K562 (cell line): ENCODE results near the gene SEC14L1. TPM values are rescaled to one million over a fixed set of nuclear protein-coding genes. Genes with fewer than 3 reads are reported as not detected.
A peak's percentile ranks its signal among the peaks of the same experiment; 100 is the strongest.

Experiments
- ARID1B ChIP-seq: fragments of 450-650 bp; IDR thresholded peaks from 2 replicates; pipeline ENCODE4 v1.6.1; 2016; ENCODE audit warnings: antibody characterized with exemption, mild to moderate bottlenecking, inconsistent platforms
- CBFA2T3 ChIP-seq: fragments of 450-650 bp; IDR thresholded peaks from 2 replicates; pipeline ENCODE4 v1.6.1; 2017
- HDAC2 ChIP-seq: fragments of 450-650 bp; IDR thresholded peaks from 2 replicates; pipeline ENCODE4 v1.6.1; 2016; ENCODE audit warnings: mild to moderate bottlenecking
- HOXB6 ChIP-seq: fragments of 250-450 bp; sonication (Bioruptor Pico); IDR thresholded peaks from 2 replicates; pipeline ENCODE4 v1.5.1; 2022; ENCODE audit warnings: mild to moderate bottlenecking, borderline replicate concordance
- MTA3 ChIP-seq: fragments of 450-650 bp; formaldehyde crosslinking; IDR thresholded peaks from 2 replicates; pipeline ENCODE4 v1.6.1; 2017; ENCODE audit warnings: mild to moderate bottlenecking, borderline replicate concordance
- MYC ChIP-seq, 2 experiments: fragments of 250-450 bp in 1 of 2; sonication (Bioruptor Pico) in 1 of 2; IDR thresholded peaks; 2 replicates each; pipeline versions ENCODE4 v1.5.1 to v1.6.1; 2012 to 2021; ENCODE audit warnings: low read depth in 2 of 2, borderline replicate concordance in 1 of 2, improper control_type of control experiment in 1 of 2, low read length in 1 of 2, mild to moderate bottlenecking in 1 of 2, moderate library complexity in 1 of 2
- PTBP1 ChIP-seq: fragments of 200-400 bp; formaldehyde crosslinking; IDR thresholded peaks from 2 replicates; pipeline ENCODE4 v1.6.1; 2017; ENCODE audit warnings: low read depth, low read length
- SPI1 ChIP-seq: IDR thresholded peaks from 2 replicates; pipeline ENCODE4 v1.6.1; 2011; ENCODE audit warnings: low read depth, low read length, control low read depth, borderline replicate concordance
- SRSF1 ChIP-seq: fragments of 200-400 bp; formaldehyde crosslinking; IDR thresholded peaks from 2 replicates; pipeline ENCODE4 v1.6.1; 2017; ENCODE audit warnings: mild to moderate bottlenecking, low read depth, low read length, moderate library complexity
- TCF3 ChIP-seq: sonication (generic); formaldehyde crosslinking; IDR thresholded peaks from 2 replicates; pipeline ENCODE4 v1.4.0; 2020; ENCODE audit warnings: mild to moderate bottlenecking, missing genetic modification reagents
- ZNF124 ChIP-seq: sonication (generic); formaldehyde crosslinking; IDR thresholded peaks from 2 replicates; pipeline ENCODE4 v1.8.1; 2022; ENCODE audit warnings: missing genetic modification reagents
- ZNF175 ChIP-seq: fragments of 200-800 bp; sonication (Bioruptor generic); IDR thresholded peaks from 2 replicates; pipeline ENCODE4 v1.6.1; 2016; ENCODE audit warnings: low read depth, mild to moderate bottlenecking, missing genetic modification characterization, missing compliant biosample characterization
- ZNF212 ChIP-seq: fragments of 450-650 bp; formaldehyde crosslinking; IDR thresholded peaks from 2 replicates; pipeline ENCODE4 v1.4.0; 2020; ENCODE audit warnings: mild to moderate bottlenecking
- ZNF23 ChIP-seq: fragments of 250-450 bp; sonication (Bioruptor Pico); IDR thresholded peaks from 2 replicates; pipeline ENCODE4 v1.4.0; 2020; ENCODE audit warnings: mild to moderate bottlenecking
- ZNF3 ChIP-seq: fragments of 250-450 bp; sonication (Bioruptor Pico); IDR thresholded peaks from 2 replicates; pipeline ENCODE4 v1.5.0; 2021; ENCODE audit warnings: mild to moderate bottlenecking, moderate library complexity
- polyA plus RNA-seq, 8 experiments: library from polyadenylated mRNA; depleted of rRNA in 4 of 8; stranded (reverse) in 5 of 8; unstranded in 3 of 8; fragments of >200 nt; fragmentation: Nextera tagmentation in 2 of 8; fragmentation: Illumina TruSeq in 1 of 8; extraction: Ambion mirVana in 2 of 8; extraction: Trizol in 1 of 8; gene quantifications; 2 replicates each; pipeline versions ENCODE4 v1.2.1 to v1.2.3, GENCODE V29; 2011 to 2014; ENCODE audit warnings: inconsistent platforms in 1 of 8, missing spikeins in 1 of 8
- total RNA-seq, 7 experiments: library from RNA; depleted of rRNA in 6 of 7; stranded (reverse); fragments of >200 nt in 6 of 7; fragmentation: Illumina TruSeq in 2 of 7; extraction: Trizol in 2 of 7; gene quantifications; 2 replicates each; pipeline versions ENCODE4 v1.2.1 to v1.2.3, GENCODE V29; 2011 to 2021; ENCODE audit warnings: low replicate concordance in 1 of 7
- TF ChIP-seq, protein P1 (sequence below): fragments of 200-600 bp; sonication (generic); IDR thresholded peaks from one replicate; pipeline ENCODE4 v1.6.1; 2012; ENCODE audit warnings: mild to moderate bottlenecking, low read depth, low read length, inconsistent platforms
- TF ChIP-seq, protein P2 (sequence below): IDR thresholded peaks from 2 replicates; pipeline ENCODE4 v1.6.1; 2016; ENCODE audit warnings: missing genetic modification characterization, missing compliant biosample characterization

Gene SEC14L1
- total and polyA plus RNA-seq, 9 of the 15 experiments (the other 6 are each of a cell fraction or from before 2014, with no cell fraction given), result 3.1 to 39.7 (median 15.2) TPM

DNA sequence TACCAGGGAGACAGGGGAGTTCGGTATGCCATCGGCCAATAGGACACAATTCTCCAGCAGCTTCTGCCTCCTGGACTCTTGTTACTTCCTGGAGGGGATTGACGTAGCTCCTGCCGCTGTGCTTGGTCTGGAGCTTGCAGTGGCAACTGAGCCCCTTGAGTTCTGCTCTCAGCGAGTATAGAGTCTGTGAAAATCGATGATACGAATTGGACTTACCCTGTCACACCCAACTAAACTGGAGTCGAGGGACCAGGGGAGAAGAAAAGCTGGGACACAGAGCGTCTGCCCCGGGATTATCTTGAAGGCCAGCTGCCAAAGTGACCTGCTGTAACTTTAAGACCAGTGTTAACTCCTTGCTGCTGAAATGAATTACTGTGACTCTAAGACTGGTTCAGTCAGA, 22.2 kb downstream of the SEC14L1 start (continued):
- TF ChIP-seq, protein P1, sequence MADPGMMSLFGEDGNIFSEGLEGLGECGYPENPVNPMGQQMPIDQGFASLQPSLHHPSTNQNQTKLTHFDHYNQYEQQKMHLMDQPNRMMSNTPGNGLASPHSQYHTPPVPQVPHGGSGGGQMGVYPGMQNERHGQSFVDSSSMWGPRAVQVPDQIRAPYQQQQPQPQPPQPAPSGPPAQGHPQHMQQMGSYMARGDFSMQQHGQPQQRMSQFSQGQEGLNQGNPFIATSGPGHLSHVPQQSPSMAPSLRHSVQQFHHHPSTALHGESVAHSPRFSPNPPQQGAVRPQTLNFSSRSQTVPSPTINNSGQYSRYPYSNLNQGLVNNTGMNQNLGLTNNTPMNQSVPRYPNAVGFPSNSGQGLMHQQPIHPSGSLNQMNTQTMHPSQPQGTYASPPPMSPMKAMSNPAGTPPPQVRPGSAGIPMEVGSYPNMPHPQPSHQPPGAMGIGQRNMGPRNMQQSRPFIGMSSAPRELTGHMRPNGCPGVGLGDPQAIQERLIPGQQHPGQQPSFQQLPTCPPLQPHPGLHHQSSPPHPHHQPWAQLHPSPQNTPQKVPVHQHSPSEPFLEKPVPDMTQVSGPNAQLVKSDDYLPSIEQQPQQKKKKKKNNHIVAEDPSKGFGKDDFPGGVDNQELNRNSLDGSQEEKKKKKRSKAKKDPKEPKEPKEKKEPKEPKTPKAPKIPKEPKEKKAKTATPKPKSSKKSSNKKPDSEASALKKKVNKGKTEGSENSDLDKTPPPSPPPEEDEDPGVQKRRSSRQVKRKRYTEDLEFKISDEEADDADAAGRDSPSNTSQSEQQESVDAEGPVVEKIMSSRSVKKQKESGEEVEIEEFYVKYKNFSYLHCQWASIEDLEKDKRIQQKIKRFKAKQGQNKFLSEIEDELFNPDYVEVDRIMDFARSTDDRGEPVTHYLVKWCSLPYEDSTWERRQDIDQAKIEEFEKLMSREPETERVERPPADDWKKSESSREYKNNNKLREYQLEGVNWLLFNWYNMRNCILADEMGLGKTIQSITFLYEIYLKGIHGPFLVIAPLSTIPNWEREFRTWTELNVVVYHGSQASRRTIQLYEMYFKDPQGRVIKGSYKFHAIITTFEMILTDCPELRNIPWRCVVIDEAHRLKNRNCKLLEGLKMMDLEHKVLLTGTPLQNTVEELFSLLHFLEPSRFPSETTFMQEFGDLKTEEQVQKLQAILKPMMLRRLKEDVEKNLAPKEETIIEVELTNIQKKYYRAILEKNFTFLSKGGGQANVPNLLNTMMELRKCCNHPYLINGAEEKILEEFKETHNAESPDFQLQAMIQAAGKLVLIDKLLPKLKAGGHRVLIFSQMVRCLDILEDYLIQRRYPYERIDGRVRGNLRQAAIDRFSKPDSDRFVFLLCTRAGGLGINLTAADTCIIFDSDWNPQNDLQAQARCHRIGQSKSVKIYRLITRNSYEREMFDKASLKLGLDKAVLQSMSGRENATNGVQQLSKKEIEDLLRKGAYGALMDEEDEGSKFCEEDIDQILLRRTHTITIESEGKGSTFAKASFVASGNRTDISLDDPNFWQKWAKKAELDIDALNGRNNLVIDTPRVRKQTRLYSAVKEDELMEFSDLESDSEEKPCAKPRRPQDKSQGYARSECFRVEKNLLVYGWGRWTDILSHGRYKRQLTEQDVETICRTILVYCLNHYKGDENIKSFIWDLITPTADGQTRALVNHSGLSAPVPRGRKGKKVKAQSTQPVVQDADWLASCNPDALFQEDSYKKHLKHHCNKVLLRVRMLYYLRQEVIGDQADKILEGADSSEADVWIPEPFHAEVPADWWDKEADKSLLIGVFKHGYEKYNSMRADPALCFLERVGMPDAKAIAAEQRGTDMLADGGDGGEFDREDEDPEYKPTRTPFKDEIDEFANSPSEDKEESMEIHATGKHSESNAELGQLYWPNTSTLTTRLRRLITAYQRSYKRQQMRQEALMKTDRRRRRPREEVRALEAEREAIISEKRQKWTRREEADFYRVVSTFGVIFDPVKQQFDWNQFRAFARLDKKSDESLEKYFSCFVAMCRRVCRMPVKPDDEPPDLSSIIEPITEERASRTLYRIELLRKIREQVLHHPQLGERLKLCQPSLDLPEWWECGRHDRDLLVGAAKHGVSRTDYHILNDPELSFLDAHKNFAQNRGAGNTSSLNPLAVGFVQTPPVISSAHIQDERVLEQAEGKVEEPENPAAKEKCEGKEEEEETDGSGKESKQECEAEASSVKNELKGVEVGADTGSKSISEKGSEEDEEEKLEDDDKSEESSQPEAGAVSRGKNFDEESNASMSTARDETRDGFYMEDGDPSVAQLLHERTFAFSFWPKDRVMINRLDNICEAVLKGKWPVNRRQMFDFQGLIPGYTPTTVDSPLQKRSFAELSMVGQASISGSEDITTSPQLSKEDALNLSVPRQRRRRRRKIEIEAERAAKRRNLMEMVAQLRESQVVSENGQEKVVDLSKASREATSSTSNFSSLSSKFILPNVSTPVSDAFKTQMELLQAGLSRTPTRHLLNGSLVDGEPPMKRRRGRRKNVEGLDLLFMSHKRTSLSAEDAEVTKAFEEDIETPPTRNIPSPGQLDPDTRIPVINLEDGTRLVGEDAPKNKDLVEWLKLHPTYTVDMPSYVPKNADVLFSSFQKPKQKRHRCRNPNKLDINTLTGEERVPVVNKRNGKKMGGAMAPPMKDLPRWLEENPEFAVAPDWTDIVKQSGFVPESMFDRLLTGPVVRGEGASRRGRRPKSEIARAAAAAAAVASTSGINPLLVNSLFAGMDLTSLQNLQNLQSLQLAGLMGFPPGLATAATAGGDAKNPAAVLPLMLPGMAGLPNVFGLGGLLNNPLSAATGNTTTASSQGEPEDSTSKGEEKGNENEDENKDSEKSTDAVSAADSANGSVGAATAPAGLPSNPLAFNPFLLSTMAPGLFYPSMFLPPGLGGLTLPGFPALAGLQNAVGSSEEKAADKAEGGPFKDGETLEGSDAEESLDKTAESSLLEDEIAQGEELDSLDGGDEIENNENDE, result no peak
- TF ChIP-seq SPI1 (no peak), MYC (IDR thresholded peaks at IDR 0.05; ENCODE audit: low read depth, low read length) (no peak), MYC (CRISPR knock-in tag; IDR thresholded peaks at IDR 0.05; ENCODE audit: borderline replicate concordance, low read depth) (no peak), ZNF175 (CRISPR knock-in tag) (no peak), ZNF3 (no peak), ARID1B (peak; percentile 53; the same call in 1 of the 2 replicates), MTA3 (no peak), ZNF124 (no peak), TCF3 (peak; percentile 66), ZNF212 (CRISPR knock-in tag) (no peak), HDAC2 (no peak), HOXB6 (CRISPR knock-in tag) (no peak), PTBP1 (no peak), SRSF1 (no peak), ZNF23 (CRISPR knock-in tag) (no peak), CBFA2T3 (peak; percentile 48)
- TF ChIP-seq, protein P2, sequence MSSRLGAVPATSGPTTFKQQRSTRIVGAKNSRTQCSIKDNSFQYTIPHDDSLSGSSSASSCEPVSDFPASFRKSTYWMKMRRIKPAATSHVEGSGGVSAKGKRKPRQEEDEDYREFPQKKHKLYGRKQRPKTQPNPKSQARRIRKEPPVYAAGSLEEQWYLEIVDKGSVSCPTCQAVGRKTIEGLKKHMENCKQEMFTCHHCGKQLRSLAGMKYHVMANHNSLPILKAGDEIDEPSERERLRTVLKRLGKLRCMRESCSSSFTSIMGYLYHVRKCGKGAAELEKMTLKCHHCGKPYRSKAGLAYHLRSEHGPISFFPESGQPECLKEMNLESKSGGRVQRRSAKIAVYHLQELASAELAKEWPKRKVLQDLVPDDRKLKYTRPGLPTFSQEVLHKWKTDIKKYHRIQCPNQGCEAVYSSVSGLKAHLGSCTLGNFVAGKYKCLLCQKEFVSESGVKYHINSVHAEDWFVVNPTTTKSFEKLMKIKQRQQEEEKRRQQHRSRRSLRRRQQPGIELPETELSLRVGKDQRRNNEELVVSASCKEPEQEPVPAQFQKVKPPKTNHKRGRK (tag), result no peak
